Keratinocyte (primary cell): ENCODE results near the gene TAS2R43.

Experiments used
- EZH2 ChIP-seq: IDR thresholded peaks from one replicate; pipeline ENCODE4 v1.6.1; 2012; ENCODE audit warnings: inconsistent platforms, mild to moderate bottlenecking, low read length, moderate library complexity
- TF ChIP-seq, protein P1 (sequence below), 3 experiments: IDR thresholded peaks in 1 of 3; conservative IDR thresholded peaks in 1 of 3; optimal IDR thresholded peaks in 1 of 3; 2 replicates in 2 of 3; 3 replicates in 1 of 3; pipeline versions ENCODE3 to v1.5.1; 2011; ENCODE audit warnings: low read length in 3 of 3, mild to moderate bottlenecking in 3 of 3, moderate library complexity in 2 of 3, control low read depth in 1 of 3, inconsistent platforms in 1 of 3; ENCODE audit not compliant: insufficient read depth in 2 of 3; ENCODE audit errors: extremely low read depth in 1 of 3

DNA sequence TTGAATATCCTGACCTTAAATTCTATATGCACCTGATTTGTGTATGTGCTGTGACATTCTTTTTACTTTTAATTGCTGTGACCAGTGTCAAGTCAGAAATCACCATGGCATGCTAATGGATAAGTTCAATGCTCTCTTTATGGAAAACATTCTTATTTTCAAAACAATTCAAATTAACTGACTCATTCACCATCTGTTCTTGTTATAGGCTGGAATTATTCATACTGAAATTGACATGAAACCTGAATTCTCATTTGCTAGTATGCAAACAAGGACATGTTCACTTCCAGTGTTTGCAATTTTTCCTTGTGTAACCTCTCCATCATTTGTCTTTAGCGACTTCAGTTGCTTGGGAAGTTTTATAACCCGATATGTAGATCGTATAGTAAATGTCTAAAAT, 42.2 kb upstream of the TAS2R43 start, which contains the start of gene TAS2R30:
- TF ChIP-seq, protein P1, sequence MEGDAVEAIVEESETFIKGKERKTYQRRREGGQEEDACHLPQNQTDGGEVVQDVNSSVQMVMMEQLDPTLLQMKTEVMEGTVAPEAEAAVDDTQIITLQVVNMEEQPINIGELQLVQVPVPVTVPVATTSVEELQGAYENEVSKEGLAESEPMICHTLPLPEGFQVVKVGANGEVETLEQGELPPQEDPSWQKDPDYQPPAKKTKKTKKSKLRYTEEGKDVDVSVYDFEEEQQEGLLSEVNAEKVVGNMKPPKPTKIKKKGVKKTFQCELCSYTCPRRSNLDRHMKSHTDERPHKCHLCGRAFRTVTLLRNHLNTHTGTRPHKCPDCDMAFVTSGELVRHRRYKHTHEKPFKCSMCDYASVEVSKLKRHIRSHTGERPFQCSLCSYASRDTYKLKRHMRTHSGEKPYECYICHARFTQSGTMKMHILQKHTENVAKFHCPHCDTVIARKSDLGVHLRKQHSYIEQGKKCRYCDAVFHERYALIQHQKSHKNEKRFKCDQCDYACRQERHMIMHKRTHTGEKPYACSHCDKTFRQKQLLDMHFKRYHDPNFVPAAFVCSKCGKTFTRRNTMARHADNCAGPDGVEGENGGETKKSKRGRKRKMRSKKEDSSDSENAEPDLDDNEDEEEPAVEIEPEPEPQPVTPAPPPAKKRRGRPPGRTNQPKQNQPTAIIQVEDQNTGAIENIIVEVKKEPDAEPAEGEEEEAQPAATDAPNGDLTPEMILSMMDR (optimal IDR thresholded peaks at IDR 0.05 in 1 of 3, IDR thresholded peaks at IDR 0.05 in 1 of 3, conservative IDR thresholded peaks at IDR 0.05 in 1 of 3; ENCODE audit: extremely low read depth in 1 of 3, insufficient read depth in 2 of 3, low read length in 3 of 3): no peak
- no peak for TF ChIP-seq EZH2
